Trophoblast cell (in vitro differentiated cells and primary cell): ENCODE data around the gene MYCBPAP.
"Not testable (repeated sequence)": the region's sequence is repeated elsewhere in the genome, so short reads cannot be mapped to it uniquely, and the experiment has no call there.

ENCODE experiments used
- DNase-seq, 2 donors: peaks; one replicate each; pipeline ENCODE4 v3.0.0-alpha.2; 2016
- H2AFZ ChIP-seq: 2 replicates; pipeline ENCODE4 v1.6.1; 2013; ENCODE audit warnings: low read length, moderate library complexity, mild to moderate bottlenecking; ENCODE audit not compliant: insufficient read depth, poor library complexity
- H2AK5ac ChIP-seq: 2 replicates; pipeline ENCODE4 v1.6.1; 2013; ENCODE audit warnings: mild to moderate bottlenecking, low read length
- H2BK120ac ChIP-seq: 2 replicates; pipeline ENCODE4 v1.6.1; 2013; ENCODE audit warnings: low read length, mild to moderate bottlenecking, moderate library complexity; ENCODE audit not compliant: insufficient read depth, poor library complexity
- H2BK12ac ChIP-seq: 2 replicates; pipeline ENCODE4 v1.6.1; 2013; ENCODE audit warnings: mild to moderate bottlenecking, low read length, moderate library complexity
- H2BK5ac ChIP-seq: 2 replicates; pipeline ENCODE4 v1.6.1; 2013; ENCODE audit warnings: low read length, low read depth, moderate library complexity, mild to moderate bottlenecking; ENCODE audit not compliant: poor library complexity
- H3K14ac ChIP-seq: 2 replicates; pipeline ENCODE4 v1.6.1; 2013; ENCODE audit warnings: mild to moderate bottlenecking, low read length
- H3K18ac ChIP-seq: 2 replicates; pipeline ENCODE4 v1.6.1; 2013; ENCODE audit warnings: mild to moderate bottlenecking, low read length
- H3K23ac ChIP-seq: 2 replicates; pipeline ENCODE4 v1.6.1; 2013; ENCODE audit warnings: low read length
- H3K27ac ChIP-seq: 2 replicates; pipeline ENCODE4 v1.5.1; 2013; ENCODE audit warnings: low read depth, mild to moderate bottlenecking, inconsistent platforms, low read length, moderate library complexity
- H3K27me3 ChIP-seq: 2 replicates; pipeline ENCODE4 v1.6.1; 2013; ENCODE audit warnings: inconsistent platforms, mild to moderate bottlenecking, low read length, moderate library complexity; ENCODE audit not compliant: insufficient read depth
- H3K36me3 ChIP-seq, 2 experiments: 1 replicate in 1 of 2; 2 replicates in 1 of 2; pipeline ENCODE4 v1.6.1; 2013; ENCODE audit warnings: low read length in 2 of 2, mild to moderate bottlenecking in 2 of 2, moderate library complexity in 1 of 2; ENCODE audit not compliant: insufficient read depth in 2 of 2, control insufficient read depth in 1 of 2
- H3K4ac ChIP-seq: 2 replicates; pipeline ENCODE4 v1.6.1; 2013; ENCODE audit warnings: low read depth, mild to moderate bottlenecking, low read length, moderate library complexity
- H3K4me1 ChIP-seq, 2 experiments: 1 replicate in 1 of 2; 2 replicates in 1 of 2; pipeline ENCODE4 v1.6.1; 2013; ENCODE audit warnings: low read length in 2 of 2, mild to moderate bottlenecking in 2 of 2, moderate library complexity in 1 of 2; ENCODE audit not compliant: insufficient read depth in 2 of 2, control insufficient read depth in 1 of 2
- H3K4me2 ChIP-seq: 2 replicates; pipeline ENCODE4 v1.6.1; 2013; ENCODE audit warnings: inconsistent platforms, mild to moderate bottlenecking, low read length, moderate library complexity
- H3K4me3 ChIP-seq: 2 replicates; pipeline ENCODE4 v1.5.1; 2013; ENCODE audit warnings: mild to moderate bottlenecking, low read depth, low read length, inconsistent platforms
- H3K79me1 ChIP-seq: one replicate; pipeline ENCODE4 v1.6.1; 2013; ENCODE audit warnings: low read length
- H3K79me2 ChIP-seq: 2 replicates; pipeline ENCODE4 v1.6.1; 2013; ENCODE audit warnings: low read length, mild to moderate bottlenecking; ENCODE audit not compliant: control insufficient read depth, insufficient read depth, poor library complexity
- H3K9ac ChIP-seq: 2 replicates; pipeline ENCODE4 v1.6.1; 2013; ENCODE audit warnings: mild to moderate bottlenecking, low read length
- H3K9me3 ChIP-seq: 2 replicates; pipeline ENCODE4 v1.6.1; 2013; ENCODE audit warnings: low read depth, mild to moderate bottlenecking, control low read depth, inconsistent platforms, low read length; ENCODE audit not compliant: insufficient read depth
- H4K12ac ChIP-seq: 2 replicates; pipeline ENCODE4 v1.6.1; 2013; ENCODE audit warnings: low read depth, mild to moderate bottlenecking, low read length, moderate library complexity
- H4K8ac ChIP-seq: 2 replicates; pipeline ENCODE4 v1.6.1; 2013; ENCODE audit warnings: low read depth, mild to moderate bottlenecking, low read length, moderate library complexity
- H4K91ac ChIP-seq: one replicate; pipeline ENCODE4 v1.6.1; 2013; ENCODE audit warnings: low read depth, mild to moderate bottlenecking, low read length, moderate library complexity
- WGBS: extraction: QIAGEN DNeasy Blood & Tissue Kit; methylation state at CpG from one replicate; pipeline ENCODE4 v1.1.7; 2013; ENCODE audit warnings: missing lambda C conversion rate; ENCODE audit not compliant: insufficient read length, insufficient coverage; ENCODE audit errors: extremely low coverage; 5-methylcytosine and 5-hydroxymethylcytosine counted together

The MYCBPAP gene

GRCh38 chr17:50470426-50470825 lies 37.8 kb upstream of the MYCBPAP start:
- H3K4ac ChIP-seq, result no peak overlapping the region
- no peak overlapping the region for H4K12ac ChIP-seq
- no peak overlapping the region for H4K8ac ChIP-seq
- WGBS, result no CpG with 5 or more reads among the region's 6 CpGs
- no peak overlapping the region for H3K4me2 ChIP-seq
- no peaks in the 10 kb centered on the region for H3K79me2 ChIP-seq
- no peak overlapping the region for H4K91ac ChIP-seq
- H3K9ac ChIP-seq, result no peak overlapping the region
- no peak overlapping the region for H2BK5ac ChIP-seq
- no peak overlapping the region for H3K14ac ChIP-seq
- no peak overlapping the region for H2BK120ac ChIP-seq
- H3K36me3 ChIP-seq, result peaks cover 40 to 46% of the 10 kb centered on the region in 2 experiments
- peaks cover 15% of the 10 kb centered on the region for H3K9me3 ChIP-seq
- H2AFZ ChIP-seq, result no peak overlapping the region
- no peak overlapping the region for H3K4me3 ChIP-seq
- H3K18ac ChIP-seq, result no peak overlapping the region
- no peak overlapping the region for H3K23ac ChIP-seq
- H2BK12ac ChIP-seq, result no peak overlapping the region
- peaks cover 2 to 4% of the 10 kb centered on the region in 2 experiments for H3K4me1 ChIP-seq
- H3K27me3 ChIP-seq, result peaks cover 2% of the 10 kb centered on the region
- no peak for DNase-seq
- no peak overlapping the region for H2AK5ac ChIP-seq
- no peaks in the 10 kb centered on the region for H3K79me1 ChIP-seq
- H3K27ac ChIP-seq, result no peak overlapping the region

GRCh38 chr17:50471009-50471905 lies 37.0 kb upstream of the MYCBPAP start:
- Histone ChIP-seq H4K8ac (no peak overlapping the region), H3K4me1 (peaks cover 2 to 4% of the 10 kb centered on the region in 2 experiments), H2AFZ (no peak overlapping the region), H3K27ac (no peak overlapping the region), H2BK120ac (no peak overlapping the region), H3K4me2 (no peak overlapping the region), H4K91ac (no peak overlapping the region), H4K12ac (no peak overlapping the region), H3K79me2 (no peaks in the 10 kb centered on the region), H3K4ac (no peak overlapping the region), H3K79me1 (no peaks in the 10 kb centered on the region), H2BK5ac (no peak overlapping the region), H3K9ac (no peak overlapping the region), H2BK12ac (no peak overlapping the region), H3K9me3 (peaks cover 15% of the 10 kb centered on the region), H2AK5ac (no peak overlapping the region), H3K23ac (no peak overlapping the region), H3K14ac (no peak overlapping the region), H3K18ac (no peak overlapping the region), H3K4me3 (no peak overlapping the region), H3K27me3 (peaks cover 2% of the 10 kb centered on the region), H3K36me3 (peaks cover 40 to 45% of the 10 kb centered on the region in 2 experiments)
- no CpG with 5 or more reads among the region's 22 CpGs for WGBS
- DNase-seq, result no peak

- no peak overlapping the region for H2BK12ac ChIP-seq
- H2BK5ac ChIP-seq, result no peak overlapping the region
- peaks cover 35 to 37% of the 10 kb centered on the region in 2 experiments for H3K36me3 ChIP-seq
- peaks cover 2% of the 10 kb centered on the region for H3K27me3 ChIP-seq
- H3K4me2 ChIP-seq, result no peak overlapping the region
- WGBS, result no CpG with 5 or more reads among the region's 10 CpGs
- H3K27ac ChIP-seq, result no peak overlapping the region
- no peak overlapping the region for H3K23ac ChIP-seq
- no peak overlapping the region for H3K18ac ChIP-seq
- no peak overlapping the region for H3K14ac ChIP-seq
- H2AFZ ChIP-seq, result no peak overlapping the region
- no peak overlapping the region for H4K8ac ChIP-seq
- H3K4ac ChIP-seq, result no peak overlapping the region
- H3K9ac ChIP-seq, result no peak overlapping the region
- H3K79me1 ChIP-seq, result no peaks in the 10 kb centered on the region
- peaks cover 13% of the 10 kb centered on the region for H3K9me3 ChIP-seq
- no peak overlapping the region for H4K12ac ChIP-seq
- no peak overlapping the region for H2BK120ac ChIP-seq
- no peak overlapping the region for H4K91ac ChIP-seq
- no peaks in the 10 kb centered on the region for H3K79me2 ChIP-seq
- H2AK5ac ChIP-seq, result no peak overlapping the region
- no peak for DNase-seq
- H3K4me3 ChIP-seq, result no peak overlapping the region
- H3K4me1 ChIP-seq, result peaks cover 2 to 4% of the 10 kb centered on the region in 2 experiments
Measured at GRCh38 chr17:50472286-50472685, 36.0 kb upstream of the MYCBPAP start.

GRCh38 chr17:50472761-50473161 lies 35.5 kb upstream of the MYCBPAP start:
- not testable (repeated sequence) for H4K12ac ChIP-seq, H2BK12ac ChIP-seq, H3K4me2 ChIP-seq, H3K79me2 ChIP-seq, H3K23ac ChIP-seq, H3K18ac ChIP-seq, H3K14ac ChIP-seq, H3K27ac ChIP-seq, H3K4me3 ChIP-seq, H4K8ac ChIP-seq, H3K9ac ChIP-seq, H3K27me3 ChIP-seq, H2AK5ac ChIP-seq, H3K79me1 ChIP-seq, H2AFZ ChIP-seq, H4K91ac ChIP-seq, H3K4me1 ChIP-seq, H3K4ac ChIP-seq, H2BK120ac ChIP-seq, H2BK5ac ChIP-seq
- peaks cover 11% of the 10 kb centered on the region for H3K9me3 ChIP-seq
- DNase-seq, result peak; percentile 18 to 67
- peaks cover 35 to 36% of the 10 kb centered on the region in 2 experiments for H3K36me3 ChIP-seq
- no CpG with 5 or more reads among the region's 13 CpGs for WGBS
